Liver (tissue), 9 donors: Measurements from ENCODE around the gene ABCA13. TPM values are rescaled to one million over a fixed set of nuclear protein-coding genes. Genes with fewer than 3 reads are reported as not detected.

Experiments
- DNase-seq: peaks from one replicate; pipeline ENCODE4 v3.0.0-alpha.2; 2017; ENCODE audit warnings: low spot score
- H3K27ac ChIP-seq, 2 donors: one replicate each; pipeline ENCODE4 v1.7.0; 2013; ENCODE audit warnings: inconsistent platforms in 2 of 2, low read length in 2 of 2, control low read depth in 1 of 2, low read depth in 1 of 2, mild to moderate bottlenecking in 1 of 2
- H3K27me3 ChIP-seq, 4 donors: one replicate each; pipeline versions ENCODE4 v1.6.1 to v1.7.0; 2013; ENCODE audit warnings: low read length in 3 of 4, inconsistent platforms in 1 of 4, mild to moderate bottlenecking in 1 of 4, moderate library complexity in 1 of 4; ENCODE audit not compliant: control insufficient read depth in 4 of 4, insufficient read depth in 4 of 4
- H3K36me3 ChIP-seq, 4 donors: one replicate each; pipeline versions ENCODE4 v1.6.1 to v1.7.0; 2013; ENCODE audit warnings: low read length in 3 of 4, mild to moderate bottlenecking in 3 of 4, low read depth in 1 of 4, moderate library complexity in 1 of 4; ENCODE audit not compliant: control insufficient read depth in 4 of 4, insufficient read depth in 3 of 4
- H3K4me1 ChIP-seq, 4 donors: one replicate each; pipeline versions ENCODE4 v1.6.1 to v1.7.0; 2013; ENCODE audit warnings: low read length in 3 of 4, mild to moderate bottlenecking in 3 of 4, moderate library complexity in 1 of 4; ENCODE audit not compliant: control insufficient read depth in 4 of 4, insufficient read depth in 4 of 4
- H3K4me3 ChIP-seq, 3 donors: one replicate each; pipeline versions ENCODE4 v1.6.1 to v1.7.0; 2013; ENCODE audit warnings: low read length in 3 of 3, control low read depth in 1 of 3, low read depth in 1 of 3, mild to moderate bottlenecking in 1 of 3
- H3K9ac ChIP-seq, 2 donors: one replicate each; pipeline ENCODE4 v1.7.0; 2013; ENCODE audit warnings: low read length in 2 of 2, mild to moderate bottlenecking in 2 of 2, moderate library complexity in 2 of 2, control low read depth in 1 of 2, low read depth in 1 of 2
- H3K9me3 ChIP-seq, 4 donors: one replicate each; pipeline versions ENCODE4 v1.6.1 to v1.7.0; 2013; ENCODE audit warnings: low read length in 3 of 4; ENCODE audit not compliant: control insufficient read depth in 4 of 4
- ATF3 ChIP-seq: IDR thresholded peaks from 2 replicates; pipeline ENCODE4 v1.6.1; 2016; ENCODE audit warnings: antibody characterized with exemption
- EGR1 ChIP-seq, 2 donors: IDR thresholded peaks; 2 replicates each; pipeline ENCODE4 v1.6.1; 2016 to 2018; ENCODE audit warnings: antibody characterized with exemption in 2 of 2, low read depth in 2 of 2
- FOXA1 ChIP-seq: IDR thresholded peaks from 2 replicates; pipeline ENCODE4 v1.6.1; 2016; ENCODE audit warnings: antibody characterized with exemption
- GABPA ChIP-seq, 2 donors: IDR thresholded peaks in 1 of 2; conservative IDR thresholded peaks in 1 of 2; 2 replicates each; pipeline ENCODE4 v1.6.1; 2016; ENCODE audit warnings: antibody characterized with exemption in 2 of 2, mild to moderate bottlenecking in 1 of 2, moderate library complexity in 1 of 2
- HNF4A ChIP-seq, 2 donors: conservative IDR thresholded peaks; 2 replicates each; pipeline ENCODE4 v1.6.1; 2016; ENCODE audit warnings: antibody characterized with exemption in 2 of 2, mild to moderate bottlenecking in 2 of 2
- HNF4G ChIP-seq: IDR thresholded peaks from 2 replicates; pipeline ENCODE4 v1.6.1; 2016; ENCODE audit warnings: antibody characterized with exemption
- NR2F2 ChIP-seq: IDR thresholded peaks from 2 replicates; pipeline ENCODE4 v1.6.1; 2016; ENCODE audit warnings: antibody characterized with exemption
- REST ChIP-seq: IDR thresholded peaks from 2 replicates; pipeline ENCODE4 v1.6.1; 2016; ENCODE audit warnings: antibody characterized with exemption, mild to moderate bottlenecking
- RXRA ChIP-seq, 2 donors: IDR thresholded peaks; 2 replicates each; pipeline ENCODE4 v1.6.1; 2017 to 2018; ENCODE audit warnings: antibody characterized with exemption in 2 of 2, mild to moderate bottlenecking in 1 of 2
- YY1 ChIP-seq: IDR thresholded peaks from 2 replicates; pipeline ENCODE4 v1.6.1; 2016; ENCODE audit warnings: antibody characterized with exemption, mild to moderate bottlenecking
- ZBTB33 ChIP-seq: IDR thresholded peaks from 2 replicates; pipeline ENCODE4 v1.6.1; 2016; ENCODE audit warnings: antibody characterized with exemption
- WGBS: extraction: QIAGEN DNeasy Blood & Tissue Kit; methylation state at CpG from one replicate; pipeline ENCODE4 v1.1.7; 2013; 5-methylcytosine and 5-hydroxymethylcytosine counted together
- polyA plus RNA-seq, 2 donors: library from polyadenylated mRNA; stranded (reverse) in 1 of 2; unstranded in 1 of 2; fragments of 200-250 nt in 1 of 2; fragments of >200 nt in 1 of 2; fragmentation: Nextera tagmentation in 1 of 2; extraction: Ambion mirVana in 1 of 2; gene quantifications; one replicate each; pipeline versions ENCODE4 v1.2.1 to v1.2.3, GENCODE V29; 2013 to 2015
- total RNA-seq, 2 donors: library from RNA; depleted of rRNA; stranded (reverse); fragments of >200 nt; gene quantifications; one replicate each; pipeline ENCODE4 v1.2.3, GENCODE V29; 2014
- donor health status: healthy.
- donor health status: healthy.
- donor health status: healthy.
- donor health status: healthy.
- donor health status: healthy.

The ABCA13 gene
- total and polyA plus RNA-seq, 4 donors, result 0.22 to 1.0 (median 0.66) TPM

- TF ChIP-seq HNF4G (no peak), HNF4A (conservative IDR thresholded peaks at IDR 0.05) (no peak), REST (no peak)
- no peak for DNase-seq
Observed at GRCh38 chr7:48458701-48459524, 287.7 kb downstream of the ABCA13 start.

GRCh38 chr7:48466713-48467112, 295.5 kb downstream of the ABCA13 start:
- Histone ChIP-seq H3K4me1 (no peaks in the 10 kb centered on the region), H3K27ac (no peak overlapping the region), H3K36me3 (no peaks in the 10 kb centered on the region), H3K9me3 (no peaks in the 10 kb centered on the region), H3K9ac (no peak overlapping the region), H3K27me3 (peaks cover 0 to 3% (median 0%) of the 10 kb centered on the region in 4 donors), H3K4me3 (no peak overlapping the region)
- no peak for DNase-seq
- 75% methylated on average over 4 of the region's 4 CpGs for WGBS
- no peak for TF ChIP-seq GABPA (IDR thresholded peaks at IDR 0.05 in 1 of 2, conservative IDR thresholded peaks at IDR 0.05 in 1 of 2)
- TF ChIP-seq ZBTB33, result no peak
- TF ChIP-seq NR2F2, result no peak
- no peak for TF ChIP-seq YY1
- no peak for TF ChIP-seq FOXA1
- TF ChIP-seq HNF4G, result no peak
- TF ChIP-seq HNF4A (conservative IDR thresholded peaks at IDR 0.05), result no peak
- TF ChIP-seq REST, result no peak
- TF ChIP-seq EGR1 (IDR thresholded peaks at IDR 0.05; ENCODE audit: low read depth in 2 of 2), result no peak
- TF ChIP-seq ATF3, result no peak
- TF ChIP-seq RXRA (IDR thresholded peaks at IDR 0.05), result no peak

More at GRCh38 chr7:48458701-48459524, 287.7 kb downstream of the ABCA13 start:
- peaks cover 0 to 2% (median 0%) of the 10 kb centered on the region in 4 donors for H3K9me3 ChIP-seq
- H3K36me3 ChIP-seq, result no peaks in the 10 kb centered on the region
- WGBS, result 63% methylated on average over 4 of the region's 4 CpGs
- no peaks in the 10 kb centered on the region for H3K4me1 ChIP-seq
- H3K4me3 ChIP-seq, result no peak overlapping the region
- no peak overlapping the region for H3K9ac ChIP-seq
- H3K27ac ChIP-seq, result no peak overlapping the region
- H3K27me3 ChIP-seq, result peaks cover 0 to 4% (median 0%) of the 10 kb centered on the region in 4 donors
